SJSA1 (cell line): Measurements from ENCODE around the gene TMOD3. TPM values are rescaled to one million over a fixed set of nuclear protein-coding genes. Genes with fewer than 3 reads are reported as not detected.

Experiments
- DNase-seq, 2 experiments: peaks; one replicate each; pipeline ENCODE4 v3.0.0-alpha.2; 2015 to 2020; ENCODE audit warnings: low spot score in 2 of 2, low read depth in 1 of 2
- H3K27ac ChIP-seq: fragments of 250-450 bp; sonication (Bioruptor Pico); 2 replicates; pipeline ENCODE4 v1.5.1; 2020; ENCODE audit warnings: mild to moderate bottlenecking, moderate library complexity
- H3K27me3 ChIP-seq: fragments of 250-450 bp; sonication (Bioruptor Pico); replicated peaks from 2 replicates; pipeline ENCODE4 v1.5.1; 2020; ENCODE audit warnings: mild to moderate bottlenecking, moderate library complexity
- H3K36me3 ChIP-seq: fragments of 250-450 bp; sonication (Bioruptor Pico); 2 replicates; pipeline ENCODE4 v1.5.1; 2020; ENCODE audit warnings: mild to moderate bottlenecking
- H3K4me1 ChIP-seq: fragments of 250-450 bp; sonication (Bioruptor Pico); replicated peaks from 2 replicates; pipeline ENCODE4 v1.6.1; 2021; ENCODE audit warnings: mild to moderate bottlenecking
- H3K4me3 ChIP-seq: fragments of 250-450 bp; sonication (Bioruptor Pico); 2 replicates; pipeline ENCODE4 v1.5.1; 2020; ENCODE audit warnings: mild to moderate bottlenecking
- H3K9me3 ChIP-seq: fragments of 250-450 bp; sonication (Bioruptor Pico); replicated peaks from 2 replicates; pipeline ENCODE4 v1.5.1; 2020; ENCODE audit warnings: mild to moderate bottlenecking
- total RNA-seq: library from RNA; depleted of rRNA; stranded (reverse); fragments of >200 nt; shearing (Covaris generic); gene quantifications from 2 replicates; pipeline ENCODE4 v1.2.3, GENCODE V29; 2014

The TMOD3 gene
- total RNA-seq, 1 experiment from 2014 or later, result 71.4 TPM

- H3K27ac ChIP-seq, result no peak overlapping the region
- H3K27me3 ChIP-seq, result no peaks in the 10 kb centered on the region
- DNase-seq, result no peak
- H3K9me3 ChIP-seq, result no peaks in the 10 kb centered on the region
- peaks cover 44% of the 10 kb centered on the region for H3K4me1 ChIP-seq
- no peak overlapping the region for H3K4me3 ChIP-seq
- peaks cover 56% of the 10 kb centered on the region for H3K36me3 ChIP-seq
Observed at GRCh38 chr15:51863131-51863530, 33.7 kb downstream of the TMOD3 start.

- Histone ChIP-seq H3K27me3 (no peaks in the 10 kb centered on the region), H3K9me3 (no peaks in the 10 kb centered on the region), H3K27ac (no peak overlapping the region), H3K4me1 (peaks cover 56% of the 10 kb centered on the region), H3K36me3 (peaks cover 60% of the 10 kb centered on the region), H3K4me3 (no peak overlapping the region)
- DNase-seq, result peak in 1 of 2 experiments; percentile 31
Observed at GRCh38 chr15:51864408-51865056, 35.1 kb downstream of the TMOD3 start.

- H3K27me3 ChIP-seq, result no peaks in the 10 kb centered on the region
- DNase-seq, result no peak
- no peak overlapping the region for H3K4me3 ChIP-seq
- H3K27ac ChIP-seq, result 0 out of 2 replicates have a peak overlapping the region, but pooled peaks have one; percentile 4
- H3K4me1 ChIP-seq, result peaks cover 56% of the 10 kb centered on the region
- H3K9me3 ChIP-seq, result no peaks in the 10 kb centered on the region
- H3K36me3 ChIP-seq, result peaks cover 62% of the 10 kb centered on the region
Observed at GRCh38 chr15:51865317-51865716, 35.9 kb downstream of the TMOD3 start.

GRCh38 chr15:51866161-51866560 is 36.7 kb downstream of the TMOD3 start:
- Histone ChIP-seq H3K36me3 (peaks cover 67% of the 10 kb centered on the region), H3K27me3 (no peaks in the 10 kb centered on the region), H3K27ac (peak overlapping the region; percentile 49), H3K4me1 (peaks cover 56% of the 10 kb centered on the region), H3K4me3 (no peak overlapping the region), H3K9me3 (no peaks in the 10 kb centered on the region)
- DNase-seq, result no peak

- Histone ChIP-seq H3K4me1 (peaks cover 56% of the 10 kb centered on the region), H3K36me3 (peaks cover 72% of the 10 kb centered on the region), H3K27ac (peak overlapping the region; percentile 49), H3K4me3 (no peak overlapping the region), H3K9me3 (no peaks in the 10 kb centered on the region), H3K27me3 (no peaks in the 10 kb centered on the region)
- peak; percentile 84 to 85 for DNase-seq
Observed at GRCh38 chr15:51866751-51867150, 37.3 kb downstream of the TMOD3 start.

- H3K27me3 ChIP-seq, result no peaks in the 10 kb centered on the region
- H3K9me3 ChIP-seq, result no peaks in the 10 kb centered on the region
- H3K36me3 ChIP-seq, result peaks cover 67% of the 10 kb centered on the region
- peak overlapping the region; percentile 49 for H3K27ac ChIP-seq
- DNase-seq, result peak; percentile 54 to 61
- peaks cover 53% of the 10 kb centered on the region for H3K4me1 ChIP-seq
- H3K4me3 ChIP-seq, result no peak overlapping the region
Observed at GRCh38 chr15:51869060-51869421, 39.6 kb downstream of the TMOD3 start.

GRCh38 chr15:51870774-51871173 is 41.3 kb downstream of the TMOD3 start:
- H3K27me3 ChIP-seq, result no peaks in the 10 kb centered on the region
- H3K4me1 ChIP-seq, result peaks cover 53% of the 10 kb centered on the region
- H3K9me3 ChIP-seq, result no peaks in the 10 kb centered on the region
- DNase-seq, result no peak
- no peak overlapping the region for H3K27ac ChIP-seq
- H3K36me3 ChIP-seq, result peaks cover 50% of the 10 kb centered on the region
- H3K4me3 ChIP-seq, result no peak overlapping the region

GRCh38 chr15:51874751-51875644 is 45.5 kb downstream of the TMOD3 start:
- H3K36me3 ChIP-seq, result peaks cover 30% of the 10 kb centered on the region
- no peaks in the 10 kb centered on the region for H3K27me3 ChIP-seq
- no peaks in the 10 kb centered on the region for H3K9me3 ChIP-seq
- peaks cover 43% of the 10 kb centered on the region for H3K4me1 ChIP-seq
- peak overlapping the region; percentile 100 for H3K27ac ChIP-seq
- peak; percentile 79 to 87 for DNase-seq
- no peak overlapping the region for H3K4me3 ChIP-seq

- H3K27ac ChIP-seq, result peak overlapping the region; percentile 100
- no peak for DNase-seq
- H3K9me3 ChIP-seq, result no peaks in the 10 kb centered on the region
- peaks cover 43% of the 10 kb centered on the region for H3K4me1 ChIP-seq
- peaks cover 18% of the 10 kb centered on the region for H3K36me3 ChIP-seq
- H3K27me3 ChIP-seq, result no peaks in the 10 kb centered on the region
- H3K4me3 ChIP-seq, result no peak overlapping the region
Observed at GRCh38 chr15:51876169-51876568, 46.7 kb downstream of the TMOD3 start.

- Histone ChIP-seq H3K4me3 (no peak overlapping the region), H3K27ac (peak overlapping the region; percentile 79)
Observed at GRCh38 chr15:51878446-51879386, 49.3 kb downstream of the TMOD3 start.

GRCh38 chr15:51879555-51879954 is 50.1 kb downstream of the TMOD3 start:
- Histone ChIP-seq H3K27me3 (no peaks in the 10 kb centered on the region), H3K36me3 (peaks cover 8% of the 10 kb centered on the region; the same call in 1 of the 2 replicates), H3K9me3 (no peaks in the 10 kb centered on the region), H3K27ac (peak overlapping the region; percentile 79), H3K4me3 (no peak overlapping the region), H3K4me1 (peaks cover 56% of the 10 kb centered on the region)
- no peak for DNase-seq

More at GRCh38 chr15:51878446-51879386, 49.3 kb downstream of the TMOD3 start:
- no peaks in the 10 kb centered on the region for H3K27me3 ChIP-seq
- peaks cover 3% of the 10 kb centered on the region; the same call in 1 of the 2 replicates for H3K36me3 ChIP-seq
- H3K9me3 ChIP-seq, result no peaks in the 10 kb centered on the region
- peak in 1 of 2 experiments; percentile 65 for DNase-seq
- H3K4me1 ChIP-seq, result peaks cover 53% of the 10 kb centered on the region

GRCh38 chr15:51883271-51883837 is 53.9 kb downstream of the TMOD3 start:
- H3K27ac ChIP-seq, result peak overlapping the region; percentile 10
- no peak overlapping the region for H3K4me3 ChIP-seq
- H3K4me1 ChIP-seq, result peaks cover 38% of the 10 kb centered on the region
- H3K36me3 ChIP-seq, result peaks cover 16% of the 10 kb centered on the region
- no peaks in the 10 kb centered on the region for H3K27me3 ChIP-seq
- peak in 1 of 2 experiments; percentile 54 for DNase-seq
- H3K9me3 ChIP-seq, result no peaks in the 10 kb centered on the region

- Histone ChIP-seq H3K36me3 (peaks cover 18% of the 10 kb centered on the region), H3K4me3 (no peak overlapping the region), H3K27ac (peak overlapping the region; percentile 10), H3K4me1 (peaks cover 31% of the 10 kb centered on the region), H3K27me3 (no peaks in the 10 kb centered on the region), H3K9me3 (no peaks in the 10 kb centered on the region)
- DNase-seq, result no peak
Observed at GRCh38 chr15:51884041-51884440, 54.6 kb downstream of the TMOD3 start.
